SHP77 (cell line): ENCODE measurements around the gene EPB41L2.
"Not testable (repeated sequence)": the region's sequence is repeated elsewhere in the genome, so short reads cannot be mapped to it uniquely, and the experiment has no call there.

Experiments
- DNase-seq, 2 experiments: peaks; one replicate each; lab custom pipeline; 2025; lab: John Stamatoyannopoulos, UW

The EPB41L2 gene

DNA sequence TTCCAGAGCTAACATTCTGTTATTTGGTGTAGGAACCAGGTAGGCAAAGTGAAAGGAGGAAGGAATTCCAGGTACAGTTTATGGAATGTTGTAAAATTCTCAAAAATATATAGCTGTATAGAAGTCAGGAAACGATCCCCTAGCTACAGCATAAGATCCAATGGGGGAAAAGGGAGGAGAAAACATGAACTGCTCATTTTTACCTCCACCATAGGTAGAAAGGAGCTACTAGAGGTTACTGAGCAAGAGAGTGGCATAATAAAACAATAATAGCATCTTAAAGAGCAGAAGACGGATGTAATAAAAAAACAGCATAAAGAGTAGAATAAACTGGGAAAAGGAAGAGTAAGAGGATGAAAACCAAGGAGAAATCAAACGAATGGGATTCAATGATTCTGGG, 26.9 kb downstream of the EPB41L2 start:
- no peak for DNase-seq

DNA sequence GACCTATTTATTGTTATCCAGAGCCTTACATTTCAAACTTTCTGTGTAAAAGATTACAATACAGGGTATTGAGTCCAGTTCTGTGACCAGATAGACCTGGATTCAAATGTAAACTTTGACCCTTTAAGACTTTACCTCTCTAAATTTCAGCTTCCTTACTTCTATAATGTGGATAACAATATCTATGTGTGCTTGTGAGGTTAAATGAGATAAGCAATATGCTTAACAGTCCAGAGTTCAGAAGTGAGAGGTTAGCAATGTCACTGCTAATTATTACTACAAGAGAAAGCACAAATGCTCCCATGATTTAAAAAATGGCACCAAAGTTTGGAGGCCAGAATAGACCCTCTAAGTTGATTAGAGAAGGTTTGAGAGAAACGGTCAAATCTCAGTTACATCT, 27.5 kb downstream of the EPB41L2 start:
- DNase-seq, result no peak

DNA sequence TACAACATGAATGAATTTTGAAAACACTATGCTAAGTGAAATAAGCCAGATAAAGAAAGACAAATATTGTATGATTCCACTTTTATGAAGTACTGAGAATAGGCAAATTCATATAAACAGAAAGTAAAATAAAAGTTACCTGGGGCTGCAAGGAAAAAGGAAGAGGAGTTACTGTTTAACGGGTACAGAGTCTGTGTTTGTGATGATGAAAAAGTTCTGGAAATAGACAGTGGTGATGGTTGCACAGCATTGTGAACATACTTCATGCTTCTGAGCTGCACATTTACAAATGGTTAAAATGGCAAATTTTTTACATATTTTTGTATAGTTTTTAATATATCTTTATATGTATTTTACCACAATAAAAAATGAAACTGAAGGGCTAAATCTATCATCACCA, 29.4 kb downstream of the EPB41L2 start:
- no peak for DNase-seq

DNA sequence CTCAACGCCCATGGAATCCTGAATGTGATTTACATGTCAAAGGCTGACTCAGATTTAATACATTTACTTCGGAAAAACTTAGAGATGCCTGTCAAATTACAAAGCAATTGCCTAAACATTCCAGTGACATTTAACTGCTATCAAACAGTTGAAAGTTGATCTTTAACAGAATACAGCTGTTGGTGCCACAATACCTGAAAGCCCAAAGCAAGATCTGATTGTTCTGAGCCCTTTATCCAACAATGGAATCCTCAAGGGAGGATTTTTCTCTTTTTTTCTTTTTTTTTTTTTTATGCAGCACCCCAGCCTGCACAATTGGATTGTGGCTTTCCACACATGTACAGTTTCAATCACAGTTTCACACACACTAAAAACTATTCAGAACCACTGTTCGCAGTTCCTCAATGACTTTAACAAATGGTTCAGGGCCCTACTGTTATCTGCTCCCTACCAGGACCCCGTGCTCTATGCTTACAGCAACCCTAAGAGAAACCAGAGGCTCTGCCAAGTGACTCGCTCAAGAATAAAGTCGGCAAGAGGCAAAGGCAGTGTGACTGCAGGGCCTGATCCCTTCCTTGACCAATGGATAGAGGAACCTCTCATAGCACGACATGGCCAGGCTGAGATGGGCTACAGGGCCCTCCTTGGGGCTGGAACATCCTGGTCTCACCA, 33.3 kb downstream of the EPB41L2 start:
- DNase-seq, result no peak

DNA sequence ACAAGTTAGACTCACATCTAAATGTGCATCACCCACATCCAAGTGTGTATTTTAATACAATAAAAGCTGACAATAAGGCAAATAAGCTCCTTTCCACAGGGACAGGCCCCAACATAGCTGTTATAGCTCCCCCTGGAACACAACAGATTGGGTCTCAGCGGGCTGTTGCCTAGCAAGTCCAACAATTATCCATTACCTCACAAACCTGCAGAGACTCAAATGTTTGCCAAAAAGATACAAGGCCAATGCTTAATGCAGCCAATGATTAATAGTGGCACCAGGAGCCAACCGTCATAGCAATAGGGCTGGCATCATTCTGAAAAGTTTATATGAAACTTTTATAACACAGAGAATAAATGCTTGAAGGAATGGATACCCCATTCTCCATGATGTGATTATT, 35.7 kb downstream of the EPB41L2 start:
- no peak for DNase-seq

DNA sequence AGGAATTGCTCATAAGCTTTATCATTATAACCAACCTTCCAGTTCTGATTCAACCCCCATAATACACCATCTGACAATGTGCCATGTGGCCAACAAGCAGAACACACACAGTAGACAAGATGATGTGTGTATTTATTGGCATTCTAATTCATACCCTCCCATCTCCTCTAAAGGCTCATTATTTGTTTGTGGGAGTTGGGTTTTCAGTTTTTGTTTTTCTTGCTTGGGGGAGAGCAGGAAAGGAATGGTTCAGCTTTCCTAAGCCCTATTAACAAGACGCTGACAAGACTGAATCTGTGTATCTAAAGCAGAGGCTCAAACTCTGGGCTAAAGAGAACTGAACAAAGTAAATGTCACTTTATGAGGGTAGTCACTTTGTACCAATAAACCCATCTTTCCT, 36.8 kb downstream of the EPB41L2 start:
- no peak for DNase-seq

DNA sequence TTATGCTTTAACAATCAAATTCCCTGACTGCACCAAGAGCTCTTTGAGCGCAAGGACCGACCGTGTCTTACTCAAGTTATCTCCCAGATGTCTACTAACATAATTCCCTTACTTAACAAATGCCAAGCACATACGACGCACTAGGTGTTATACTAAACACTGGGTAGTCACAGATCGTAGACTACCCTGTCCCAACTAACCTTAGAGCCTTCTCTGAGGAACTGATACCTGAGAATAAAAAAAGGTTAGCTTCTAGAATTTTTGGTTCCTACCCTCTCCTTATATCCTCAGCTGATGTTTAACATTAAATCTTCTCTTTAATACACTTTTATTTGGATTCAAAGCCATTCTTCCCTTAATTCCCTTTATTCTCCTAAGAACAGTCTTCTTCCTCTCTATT, 38.5 kb downstream of the EPB41L2 start:
- no peak for DNase-seq

DNA sequence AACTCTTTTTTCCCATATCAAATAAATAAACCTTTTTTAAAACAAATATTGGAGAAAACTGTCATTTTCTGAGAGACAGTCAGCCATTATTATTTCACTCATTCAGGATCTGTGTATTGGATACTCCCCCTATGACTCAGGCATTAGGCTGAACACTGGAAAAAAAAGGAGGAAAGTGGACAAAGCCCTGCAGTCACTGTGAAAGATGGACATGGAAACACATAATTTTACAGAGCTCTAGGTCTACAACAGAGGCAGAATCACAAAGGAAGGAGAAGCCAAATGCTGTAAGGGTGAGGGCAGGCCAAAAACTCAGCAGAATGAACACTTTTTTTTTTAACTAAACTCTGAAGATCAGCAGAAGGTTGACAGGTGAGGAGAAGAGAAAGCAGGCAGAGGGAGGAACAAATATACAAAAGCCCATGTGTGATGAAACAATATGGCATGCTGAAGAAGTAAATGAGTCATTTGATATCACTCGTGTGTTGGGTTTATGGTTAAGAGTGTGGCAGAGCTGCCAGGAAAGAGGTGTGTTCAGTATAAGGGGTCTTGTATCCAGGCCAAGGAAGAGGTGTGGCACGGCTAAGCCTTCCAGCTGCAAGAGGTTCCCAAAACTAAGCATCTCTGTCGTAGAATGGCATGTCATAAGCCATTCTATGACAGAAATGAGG, 39.1 kb downstream of the EPB41L2 start:
- no peak for DNase-seq

DNA sequence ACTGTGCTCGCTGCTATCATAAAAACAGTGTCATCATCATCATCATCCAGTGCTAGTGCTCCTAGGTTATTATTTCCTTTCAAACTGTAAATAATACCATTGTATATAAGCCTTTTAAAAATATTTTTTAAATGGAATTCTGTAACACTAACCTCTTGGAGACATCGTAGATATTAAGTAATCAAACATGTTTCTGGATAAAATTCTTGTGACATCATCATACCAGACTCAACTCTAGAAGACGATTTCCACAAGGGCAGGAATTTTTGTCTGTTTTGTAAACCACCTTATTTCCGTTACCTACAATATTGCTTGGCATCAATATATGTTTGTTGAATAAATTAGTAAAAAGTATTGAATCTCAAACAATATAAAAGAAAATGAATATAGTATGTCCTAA, 40.4 kb downstream of the EPB41L2 start:
- no peak for DNase-seq

DNA sequence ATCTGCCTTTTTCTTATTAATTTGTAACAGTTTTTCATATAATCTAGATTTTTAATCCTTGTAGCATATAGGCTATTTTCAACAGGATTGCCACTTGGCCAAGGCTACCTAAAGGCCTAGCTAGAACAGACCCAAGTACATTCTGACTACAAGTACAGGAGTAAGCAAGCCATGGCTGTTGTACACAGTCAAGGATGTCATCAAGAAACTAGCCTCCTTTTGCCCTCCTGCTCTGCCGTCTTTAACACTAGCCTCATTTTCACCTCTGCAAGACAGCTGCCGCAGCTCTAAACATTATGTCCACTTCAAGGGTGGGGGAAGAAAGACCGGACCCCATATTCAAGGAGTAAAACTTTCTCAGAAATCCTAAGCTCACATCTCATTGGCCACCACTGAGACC, 45.1 kb downstream of the EPB41L2 start:
- DNase-seq, result no peak

DNA sequence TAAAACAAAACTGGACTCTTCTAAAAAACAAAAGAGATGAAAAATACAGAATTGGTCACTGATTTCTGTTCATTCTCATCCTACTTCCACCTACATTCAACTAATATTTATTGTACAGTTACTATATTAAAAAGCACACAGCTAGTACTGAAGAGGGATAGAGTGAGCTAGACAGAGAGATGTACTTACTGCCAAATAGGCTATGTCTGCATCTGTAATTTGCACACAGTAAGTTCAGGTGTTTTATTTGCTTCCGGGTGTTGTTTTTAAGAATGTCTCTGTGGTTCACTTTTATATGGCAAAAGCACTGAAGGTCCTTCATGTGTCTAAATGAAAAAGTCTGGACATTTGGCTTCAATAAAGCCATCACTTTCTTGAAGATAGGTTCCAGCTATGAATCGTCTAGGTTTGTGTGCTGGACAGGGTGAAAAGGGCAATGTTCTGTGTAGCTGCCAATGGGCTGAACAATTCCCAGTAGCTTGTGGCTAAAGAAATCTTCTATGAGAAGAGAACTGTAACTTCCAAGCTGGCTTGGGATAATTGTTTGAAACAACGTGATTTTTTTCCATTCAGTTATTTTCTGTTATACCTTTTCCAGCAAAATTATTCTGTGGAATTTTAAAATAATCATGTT, 47.3 kb downstream of the EPB41L2 start:
- DNase-seq, result no peak

DNA sequence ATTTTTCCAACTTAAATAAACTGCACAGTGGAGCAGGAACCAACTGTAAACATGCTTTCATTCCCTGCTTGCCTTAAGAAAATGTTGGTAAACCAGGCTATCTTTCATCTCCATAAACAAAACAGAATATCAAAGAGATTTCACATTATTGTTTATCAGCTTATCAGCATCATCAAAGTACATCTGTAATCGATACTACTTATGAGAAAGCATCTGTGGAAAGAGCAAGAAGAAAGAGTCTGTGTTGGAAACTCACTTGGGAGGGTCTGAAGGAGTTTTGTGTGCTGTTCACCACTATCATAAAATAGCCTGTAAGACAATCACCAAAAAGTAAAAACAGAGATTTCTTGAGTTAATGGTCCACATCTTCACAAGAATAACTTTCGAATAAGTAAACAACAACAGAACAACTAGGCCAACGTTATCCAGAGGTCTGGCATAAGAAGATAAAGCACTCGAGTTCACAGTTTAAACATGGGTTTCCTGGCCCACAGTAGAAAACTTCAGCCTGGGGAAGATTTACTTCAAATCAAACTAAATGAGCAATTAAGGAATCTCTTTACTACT, 47.9 kb downstream of the EPB41L2 start:
- DNase-seq, result no peak

DNA sequence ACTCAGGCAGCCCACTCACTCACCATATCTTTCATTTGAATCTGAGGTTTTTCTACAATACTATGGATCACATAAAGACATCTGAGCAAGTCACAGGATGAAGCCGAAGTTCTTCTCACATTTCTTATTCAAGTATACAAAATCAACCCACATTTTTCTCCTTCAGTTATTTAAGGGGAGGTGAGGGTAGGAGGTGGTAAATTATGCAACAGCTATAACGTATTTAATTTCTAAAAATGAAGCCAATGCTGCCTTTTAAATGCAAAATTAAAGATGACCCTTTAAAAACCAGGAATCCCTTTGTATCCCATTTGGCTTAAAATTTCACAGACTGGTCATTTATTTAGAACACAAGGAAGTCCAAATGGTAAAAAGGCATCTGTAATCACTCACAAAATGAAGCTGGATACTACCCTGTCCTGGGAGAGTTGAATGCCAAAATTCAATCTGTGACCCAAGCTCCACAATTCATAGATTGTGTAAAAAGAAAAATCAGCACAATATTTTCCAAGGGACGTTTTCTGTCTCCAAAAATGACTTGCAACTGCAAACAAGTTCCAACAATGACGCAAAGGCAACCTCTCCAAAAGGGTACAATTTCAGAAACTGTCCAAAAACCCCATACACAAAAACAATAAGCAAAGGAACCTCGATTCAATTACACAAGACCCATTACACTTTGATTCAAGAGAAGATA, 48.8 kb downstream of the EPB41L2 start:
- no peak for DNase-seq

DNA sequence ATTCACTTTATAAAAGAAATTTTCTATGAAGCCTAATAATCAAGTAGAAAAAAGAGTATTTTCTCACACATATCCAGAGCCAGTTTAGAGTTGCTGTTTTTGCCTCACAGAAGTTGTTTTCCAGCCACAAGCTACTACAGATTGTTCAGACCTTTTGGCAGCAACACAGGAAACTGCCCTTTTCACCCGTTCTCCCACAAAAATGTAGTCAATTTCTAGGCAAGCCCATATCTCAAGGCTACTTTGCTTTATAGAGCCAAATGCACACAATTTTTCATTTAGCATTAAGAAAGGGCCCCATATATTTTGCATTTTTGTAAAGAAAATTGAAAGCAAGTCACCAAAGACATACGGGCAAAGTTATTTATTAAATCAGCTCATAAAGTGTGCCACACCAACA, 49.5 kb downstream of the EPB41L2 start:
- DNase-seq, result no peak

DNA sequence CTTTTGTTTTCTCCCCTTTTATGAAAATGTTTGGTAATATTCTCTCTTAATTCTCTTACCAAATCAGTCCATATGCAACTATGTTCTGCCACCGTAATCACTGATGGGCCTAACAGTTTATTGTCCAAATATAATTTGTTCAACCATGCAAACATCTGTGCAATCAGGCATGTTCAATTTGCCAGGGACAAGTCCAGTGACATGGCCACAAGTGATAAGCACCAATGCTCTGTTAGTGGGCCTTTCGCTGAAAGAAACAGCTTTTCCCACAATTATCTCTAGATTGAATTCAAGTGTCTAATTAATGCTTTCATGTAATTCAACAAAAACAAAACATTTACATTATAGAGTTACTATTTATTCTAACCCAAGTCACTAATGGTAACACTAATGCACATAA, 53.3 kb downstream of the EPB41L2 start:
- no peak for DNase-seq

DNA sequence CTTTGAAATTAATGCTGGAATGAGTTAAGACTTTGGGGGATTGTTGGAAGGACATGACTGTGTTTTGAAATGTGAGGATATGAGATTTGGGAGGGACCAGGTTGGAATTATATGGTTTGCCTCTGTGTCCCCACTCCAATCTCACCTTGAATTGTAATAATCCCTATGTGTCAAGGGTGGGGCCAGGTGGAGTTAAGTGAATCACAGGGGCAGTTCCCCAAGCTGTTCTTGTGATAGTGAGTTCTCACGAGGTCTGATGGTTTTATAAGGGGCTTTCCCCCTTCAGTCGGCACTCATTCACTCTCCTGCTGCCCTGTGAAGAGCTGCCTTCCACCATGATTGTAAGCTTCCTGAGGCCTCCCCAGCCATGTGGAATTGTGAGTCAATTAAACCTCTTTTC, 54.1 kb downstream of the EPB41L2 start:
- DNase-seq, result not testable (repeated sequence)

DNA sequence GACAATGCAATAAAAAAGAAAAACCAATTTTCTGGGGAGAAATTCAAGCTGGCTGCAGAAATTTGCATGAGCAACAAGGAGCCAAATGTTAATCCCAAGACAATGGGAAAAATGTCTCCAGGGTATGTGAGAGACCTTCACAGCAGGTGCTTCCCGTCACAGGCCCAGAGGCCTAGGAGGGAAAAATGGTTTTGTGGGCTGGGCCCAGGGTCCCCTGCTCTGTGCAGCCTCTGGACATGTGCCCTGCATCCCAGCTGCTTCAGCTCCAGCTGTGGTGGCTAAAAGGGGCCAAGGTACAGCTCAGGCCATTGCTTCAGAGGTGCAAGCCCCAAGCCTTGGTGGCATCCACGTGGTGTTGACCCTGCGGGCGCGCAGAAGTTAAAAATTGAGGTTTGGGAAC, 55.1 kb downstream of the EPB41L2 start:
- not testable (repeated sequence) for DNase-seq

DNA sequence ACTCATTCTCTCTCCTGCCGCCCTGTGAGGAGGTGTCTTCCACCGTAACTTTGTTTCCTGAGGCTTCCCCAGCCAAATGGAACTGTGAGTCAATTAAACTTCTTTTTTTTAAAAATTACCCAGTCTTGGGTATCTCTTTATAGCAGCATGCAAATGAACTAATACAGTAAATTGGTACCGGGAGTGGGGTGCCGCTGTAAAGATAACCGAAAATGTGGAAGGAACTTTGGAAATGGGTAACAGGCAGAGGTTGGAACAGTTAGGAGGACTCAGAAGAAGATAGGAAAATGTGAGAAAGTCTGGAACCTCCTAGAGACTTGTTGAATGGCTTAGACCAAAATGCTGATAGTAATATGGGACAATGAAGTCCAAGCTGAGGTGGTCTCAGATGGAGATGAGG, 55.8 kb downstream of the EPB41L2 start:
- DNase-seq, result no peak

DNA sequence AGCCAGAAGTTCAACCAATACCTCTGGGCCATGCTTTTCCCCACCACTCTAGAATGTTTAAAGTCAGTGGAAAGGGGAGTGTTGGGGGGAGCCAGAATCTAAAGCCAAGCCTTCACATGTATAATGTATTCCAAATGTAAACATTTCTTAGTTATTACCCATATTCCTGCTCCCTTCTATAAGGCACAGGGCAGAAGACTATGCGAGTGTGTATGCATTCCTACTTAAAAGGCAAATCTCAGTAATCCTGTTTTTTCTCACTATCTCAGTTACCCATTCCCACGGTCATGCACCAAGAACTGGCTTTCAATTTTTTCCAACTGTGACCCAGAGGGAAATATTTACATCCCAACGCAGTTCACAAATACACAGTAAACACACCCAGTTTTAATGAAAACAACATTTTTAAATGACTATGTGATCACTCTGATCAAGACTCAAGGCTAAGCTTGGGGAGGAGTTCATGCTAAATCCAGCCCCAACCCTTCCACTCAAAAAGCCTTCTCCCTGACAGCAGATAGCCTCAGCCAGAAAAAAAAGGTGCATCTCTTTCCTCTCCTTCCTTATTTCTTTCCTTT, 57.5 kb downstream of the EPB41L2 start:
- DNase-seq, result no peak

DNA sequence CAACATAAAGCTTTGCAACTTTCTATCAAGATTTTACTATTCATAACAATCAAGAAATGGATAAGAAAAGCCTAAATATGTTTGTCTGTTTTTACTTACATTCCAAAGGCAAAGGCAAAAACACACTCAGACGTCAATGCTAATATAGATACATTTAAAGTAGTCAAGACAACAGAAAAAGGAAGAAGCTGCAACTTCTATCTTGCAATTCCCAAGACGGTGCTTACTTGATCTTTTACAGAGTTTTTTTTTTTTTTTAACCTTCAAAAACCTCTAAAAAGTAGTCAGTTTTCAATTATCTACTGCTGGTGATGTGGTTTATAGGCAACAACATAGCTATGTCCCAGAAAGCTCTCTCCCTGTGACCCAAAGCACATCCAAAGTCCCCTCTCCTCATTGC, 58.1 kb downstream of the EPB41L2 start:
- DNase-seq, result no peak

DNA sequence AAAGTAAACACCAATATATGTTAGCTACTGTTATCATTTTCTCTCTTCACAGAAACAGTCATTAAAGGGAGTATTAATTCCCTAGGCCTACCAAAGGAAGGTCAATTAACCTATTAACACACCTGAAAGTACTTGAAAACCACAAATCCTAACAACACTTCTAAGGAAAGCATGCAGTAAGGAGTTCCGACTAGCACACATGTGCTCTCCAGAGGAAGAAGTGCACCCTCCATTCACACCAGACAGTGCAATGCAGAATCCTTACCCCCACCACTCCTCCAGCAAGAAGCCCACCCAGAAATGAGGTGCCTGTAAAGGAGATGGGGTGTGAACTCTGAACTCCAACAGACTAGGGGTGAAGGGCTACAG, 58.7 kb downstream of the EPB41L2 start:
- DNase-seq, result no peak
